ENCODE results near the gene PAIP1. TPM values are rescaled to one million over a fixed set of nuclear protein-coding genes. Genes with fewer than 3 reads are reported as not detected.

Gene PAIP1, protein sequence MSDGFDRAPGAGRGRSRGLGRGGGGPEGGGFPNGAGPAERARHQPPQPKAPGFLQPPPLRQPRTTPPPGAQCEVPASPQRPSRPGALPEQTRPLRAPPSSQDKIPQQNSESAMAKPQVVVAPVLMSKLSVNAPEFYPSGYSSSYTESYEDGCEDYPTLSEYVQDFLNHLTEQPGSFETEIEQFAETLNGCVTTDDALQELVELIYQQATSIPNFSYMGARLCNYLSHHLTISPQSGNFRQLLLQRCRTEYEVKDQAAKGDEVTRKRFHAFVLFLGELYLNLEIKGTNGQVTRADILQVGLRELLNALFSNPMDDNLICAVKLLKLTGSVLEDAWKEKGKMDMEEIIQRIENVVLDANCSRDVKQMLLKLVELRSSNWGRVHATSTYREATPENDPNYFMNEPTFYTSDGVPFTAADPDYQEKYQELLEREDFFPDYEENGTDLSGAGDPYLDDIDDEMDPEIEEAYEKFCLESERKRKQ
- total RNA-seq = 100 to 1,000 TPM in 1 of 4 donors, 10 to 100 TPM in 3; 84.5 to 105 (median 98.5) TPM

DNA sequence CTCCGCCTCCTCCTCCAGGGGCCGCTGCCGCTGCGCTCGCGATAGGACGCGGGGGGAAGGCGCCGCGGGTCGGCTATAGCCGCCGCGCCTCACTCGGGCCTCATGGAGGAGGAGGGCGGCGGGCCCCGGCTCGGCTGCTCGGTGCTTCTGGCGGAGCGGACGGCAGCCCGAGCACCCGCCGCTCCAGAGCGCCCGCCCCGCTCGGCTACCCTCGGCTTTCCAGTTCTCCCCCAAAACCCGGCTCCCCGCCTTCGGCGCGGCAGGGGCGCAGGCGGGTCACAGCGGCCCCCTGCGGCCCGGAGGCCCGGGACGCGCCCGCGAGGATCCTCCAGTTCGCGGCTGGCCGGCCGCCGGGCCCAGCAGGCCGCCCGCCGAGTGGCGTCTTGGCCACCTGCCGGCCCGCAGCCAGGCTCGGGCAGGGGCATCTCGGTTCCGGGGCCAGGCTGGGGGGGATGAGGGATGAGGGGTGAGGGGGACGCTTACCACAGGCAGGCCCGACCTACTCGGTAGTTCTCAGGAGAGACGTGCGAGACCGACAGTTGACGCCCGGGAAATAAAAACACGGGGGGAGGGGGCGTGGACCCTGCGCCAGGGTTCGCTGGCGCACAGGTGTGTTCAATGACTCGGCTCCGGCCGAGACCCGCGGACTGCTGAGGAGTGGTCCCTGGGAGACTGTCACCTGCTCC is at the start of gene PAIP1:
PAIP1 (minus strand) TSS at position 221 of the 686 bp plus-strand sequence. CDS start 231 bp downstream, outside the sequence.
- peaks cover 26 to 27% of the 10 kb centered on the region in 2 donors for H3K4me1 ChIP-seq
- DNase-seq = peak; percentile 79 to 82
- 0% methylated on average over 43 of the region's 79 CpGs; no CpG with 5 or more reads in 1 of the 2 donors for WGBS, 2 donors
- H3K27ac ChIP-seq = peak within 1 kb of the TSS; percentile 94 to 99 (median 99)
- no peaks in the 10 kb centered on the region for H3K27me3 ChIP-seq
- peaks cover 2 to 3% of the 10 kb centered on the region in 2 donors for H3K36me3 ChIP-seq
- peak within 1 kb of the TSS; percentile 80 to 84 (median 84) for H3K4me3 ChIP-seq (replicated peaks in 1 of 3)
- TF ChIP-seq, protein P1, sequence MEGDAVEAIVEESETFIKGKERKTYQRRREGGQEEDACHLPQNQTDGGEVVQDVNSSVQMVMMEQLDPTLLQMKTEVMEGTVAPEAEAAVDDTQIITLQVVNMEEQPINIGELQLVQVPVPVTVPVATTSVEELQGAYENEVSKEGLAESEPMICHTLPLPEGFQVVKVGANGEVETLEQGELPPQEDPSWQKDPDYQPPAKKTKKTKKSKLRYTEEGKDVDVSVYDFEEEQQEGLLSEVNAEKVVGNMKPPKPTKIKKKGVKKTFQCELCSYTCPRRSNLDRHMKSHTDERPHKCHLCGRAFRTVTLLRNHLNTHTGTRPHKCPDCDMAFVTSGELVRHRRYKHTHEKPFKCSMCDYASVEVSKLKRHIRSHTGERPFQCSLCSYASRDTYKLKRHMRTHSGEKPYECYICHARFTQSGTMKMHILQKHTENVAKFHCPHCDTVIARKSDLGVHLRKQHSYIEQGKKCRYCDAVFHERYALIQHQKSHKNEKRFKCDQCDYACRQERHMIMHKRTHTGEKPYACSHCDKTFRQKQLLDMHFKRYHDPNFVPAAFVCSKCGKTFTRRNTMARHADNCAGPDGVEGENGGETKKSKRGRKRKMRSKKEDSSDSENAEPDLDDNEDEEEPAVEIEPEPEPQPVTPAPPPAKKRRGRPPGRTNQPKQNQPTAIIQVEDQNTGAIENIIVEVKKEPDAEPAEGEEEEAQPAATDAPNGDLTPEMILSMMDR (IDR thresholded peaks at IDR 0.05) = peak in 5 of 6 experiments; percentile 9 to 81 (median 69)
- TF ChIP-seq POLR2A (IDR thresholded peaks at IDR 0.05) = peak in 1 of 2 donors; percentile 77
- intact Hi-C loops (cut with DNase I) = no loop called here
- no peaks in the 10 kb centered on the region for H3K9me3 ChIP-seq

DNA sequence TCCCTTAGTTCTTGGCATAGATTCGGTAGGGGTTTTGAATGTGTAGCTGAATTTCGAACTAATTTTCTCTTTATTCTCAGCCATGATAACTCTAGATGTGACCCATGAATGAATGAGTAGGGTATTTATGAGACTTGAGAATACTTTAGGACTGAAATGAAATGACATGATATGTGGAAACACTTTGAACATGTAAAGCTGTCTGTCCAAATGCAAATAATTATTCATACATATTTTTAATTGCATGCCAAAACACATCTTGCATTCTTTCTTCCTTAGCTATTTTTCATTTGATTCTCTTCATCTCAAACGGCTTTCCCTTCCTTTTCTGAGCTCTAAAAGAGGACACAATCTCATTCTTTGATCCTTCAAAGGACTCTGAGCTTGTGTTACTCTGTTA is 49.5 kb upstream of the PAIP1 start:
- H3K36me3 ChIP-seq = peaks cover 5 to 11% of the 10 kb centered on the region in 2 donors
- intact Hi-C loops (cut with DNase I) = no loop called here
- no peak for TF ChIP-seq POLR2A (IDR thresholded peaks at IDR 0.05)
- TF ChIP-seq, protein P1 (IDR thresholded peaks at IDR 0.05) = no peak

DNA sequence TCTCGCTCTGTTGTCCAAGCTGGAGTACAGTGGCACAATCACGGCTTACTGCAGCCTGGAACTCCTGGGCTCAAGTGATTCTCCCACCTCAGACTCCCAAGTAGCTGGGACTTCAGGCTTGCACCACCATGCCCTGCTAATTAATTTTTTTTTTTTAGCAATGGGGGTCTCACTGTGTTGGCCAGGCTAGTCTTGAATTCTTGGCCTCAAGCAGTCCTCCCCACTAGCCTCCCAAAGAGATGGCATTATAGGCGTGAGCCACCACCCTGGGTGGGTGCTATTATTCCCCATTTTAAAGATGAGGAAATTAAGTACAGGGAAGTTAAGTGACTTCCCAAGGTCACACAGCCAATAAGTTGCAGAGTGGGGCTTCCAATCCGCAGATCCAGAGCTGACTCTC is 47.8 kb upstream of the PAIP1 start:
- WGBS, 2 donors = 81 to 90% methylated on average over 4 of the region's 4 CpGs
- intact Hi-C loops (cut with DNase I) = no loop called here
- no peak for TF ChIP-seq POLR2A (IDR thresholded peaks at IDR 0.05)
- TF ChIP-seq, protein P1 (IDR thresholded peaks at IDR 0.05) = no peak
- DNase-seq = no peak
- peaks cover 16 to 20% of the 10 kb centered on the region in 2 donors for H3K4me1 ChIP-seq
- H3K9me3 ChIP-seq = no peaks in the 10 kb centered on the region
- no peaks in the 10 kb centered on the region for H3K27me3 ChIP-seq
- H3K27ac ChIP-seq = peak overlapping the region in 1 of 3 donors; percentile 86
- peaks cover 0 to 4% of the 10 kb centered on the region in 2 donors for H3K36me3 ChIP-seq
- H3K4me3 ChIP-seq (replicated peaks in 1 of 3) = no peak overlapping the region

More for the DNA sequence above, 49.5 kb upstream of the PAIP1 start:
- Histone ChIP-seq H3K4me1 (peaks cover 13 to 19% of the 10 kb centered on the region in 2 donors), H3K27me3 (no peaks in the 10 kb centered on the region), H3K4me3 (replicated peaks in 1 of 3) (no peak overlapping the region), H3K27ac (no peak overlapping the region), H3K9me3 (no peaks in the 10 kb centered on the region)
- 84 to 86% methylated on average over 3 of the region's 3 CpGs for WGBS, 2 donors
- DNase-seq = no peak

DNA sequence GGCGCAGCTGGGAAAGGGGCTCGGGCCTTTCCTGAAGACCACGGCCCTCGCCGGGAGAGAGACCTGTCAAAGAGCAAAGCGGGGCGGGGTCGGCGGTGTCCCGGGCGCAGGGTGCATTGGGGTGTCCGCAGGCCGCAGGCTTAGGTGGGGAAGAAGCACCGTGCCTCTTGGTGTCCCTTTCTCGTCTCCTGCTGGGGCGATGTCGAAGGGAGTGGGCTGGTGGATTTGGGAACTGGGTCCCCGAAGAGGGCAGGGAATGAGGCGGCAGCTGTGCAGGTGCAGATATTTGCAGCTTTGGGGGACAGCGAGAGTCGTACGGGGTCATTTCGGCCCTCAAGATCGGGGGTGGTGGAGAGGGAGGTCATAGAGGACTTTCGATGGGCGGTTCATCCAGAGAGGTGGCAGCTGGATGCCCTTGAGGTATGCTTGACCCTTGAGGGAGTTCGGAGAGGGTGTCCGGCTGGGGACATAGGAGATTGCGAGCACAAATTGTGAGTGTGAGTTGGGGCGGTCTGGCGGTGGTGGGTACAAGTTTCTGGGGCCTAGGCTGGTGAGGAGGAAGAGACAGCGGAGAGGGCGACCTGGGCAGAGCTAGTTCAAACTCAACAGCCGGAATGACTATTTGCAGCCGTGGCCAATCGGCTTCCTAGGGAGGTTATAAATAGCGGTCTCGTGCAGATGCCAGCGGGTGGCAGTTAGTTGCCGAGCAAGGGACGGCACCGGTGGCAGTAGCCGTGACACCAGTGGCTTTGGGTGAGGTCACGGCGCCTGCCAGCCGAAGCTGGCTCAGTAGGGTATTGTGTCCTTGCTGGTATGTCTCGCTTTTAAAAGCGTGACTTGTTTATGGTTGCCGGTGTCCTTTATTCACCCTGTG is 46.7 kb upstream of the PAIP1 start:
- intact Hi-C loops (cut with DNase I) = no loop called here
- H3K36me3 ChIP-seq = no peaks in the 10 kb centered on the region
- no peaks in the 10 kb centered on the region for H3K27me3 ChIP-seq
- peak overlapping the region; percentile 86 to 92 (median 91) for H3K27ac ChIP-seq
- TF ChIP-seq POLR2A (IDR thresholded peaks at IDR 0.05) = peak in 1 of 2 donors; percentile 88
- TF ChIP-seq, protein P1 (IDR thresholded peaks at IDR 0.05) = no peak
- no peaks in the 10 kb centered on the region for H3K9me3 ChIP-seq
- peaks cover 16 to 20% of the 10 kb centered on the region in 2 donors for H3K4me1 ChIP-seq
- peak; percentile 79 to 86 for DNase-seq
- peak overlapping the region; percentile 22 to 56 (median 55) for H3K4me3 ChIP-seq (replicated peaks in 1 of 3)
- WGBS, 2 donors = 1 to 2% methylated on average over 30 to 33 of the region's 49 CpGs
